ENCODE data around the gene DCUN1D3. TPM values are rescaled to one million over a fixed set of nuclear protein-coding genes. Genes with fewer than 3 reads are reported as not detected.

The DCUN1D3 gene
- total RNA-seq, 1 experiment from 2014 or later: 16.1 TPM

DNA sequence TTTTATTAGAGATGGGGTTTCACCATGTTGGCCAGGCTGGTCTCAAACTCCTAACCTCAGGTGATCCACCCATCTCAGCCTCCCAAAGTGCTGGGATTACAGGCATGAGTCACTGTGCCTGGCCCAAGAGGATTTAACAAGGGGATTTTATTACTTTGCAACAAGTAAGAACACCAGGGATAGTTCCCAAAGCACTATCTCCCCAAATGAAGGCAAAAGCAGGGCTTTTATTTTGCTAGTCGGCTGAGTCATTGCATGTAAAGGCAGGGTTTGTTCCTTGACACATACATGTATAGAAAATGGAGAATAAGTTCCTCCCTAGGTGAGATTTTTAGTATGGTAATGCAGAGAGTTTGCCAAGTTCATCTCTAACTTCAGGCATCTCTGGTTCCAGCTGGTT lies 69.8 kb downstream of the DCUN1D3 start:
- H3K27me3 Mint-ChIP-seq (ENCODE audit: low read depth): no peaks in the 10 kb centered on the region
- no peaks in the 10 kb centered on the region for H3K9me3 Mint-ChIP-seq

More for the DNA sequence above, 69.8 kb downstream of the DCUN1D3 start:
- H3K23me2 ChIP-seq (ENCODE audit: insufficient read length, low read depth, low read length, poor library complexity, severe bottlenecking): no peaks in the 10 kb centered on the region
- H3K4ac ChIP-seq (ENCODE audit: low read depth, low read length): no peak overlapping the region
- no peaks in the 10 kb centered on the region for H4K20me1 ChIP-seq (ENCODE audit: control insufficient read depth, insufficient read depth, insufficient read length)
- H3K27me3 ChIP-seq (ENCODE audit: insufficient read depth, low read length): no peaks in the 10 kb centered on the region
- H2BK120ac ChIP-seq (ENCODE audit: low read depth, low read length, poor library complexity, severe bottlenecking): no peak overlapping the region
- H3K4me1 ChIP-seq (ENCODE audit: insufficient read depth, low read length): no peaks in the 10 kb centered on the region
- H2AK5ac ChIP-seq (ENCODE audit: insufficient read length, low read length): no peak overlapping the region
- no peak overlapping the region for H2BK15ac ChIP-seq (ENCODE audit: low read depth, low read length)
- no peak overlapping the region for H3K23ac ChIP-seq (ENCODE audit: insufficient read length, low read depth, low read length)
- TF ChIP-seq, protein P1, sequence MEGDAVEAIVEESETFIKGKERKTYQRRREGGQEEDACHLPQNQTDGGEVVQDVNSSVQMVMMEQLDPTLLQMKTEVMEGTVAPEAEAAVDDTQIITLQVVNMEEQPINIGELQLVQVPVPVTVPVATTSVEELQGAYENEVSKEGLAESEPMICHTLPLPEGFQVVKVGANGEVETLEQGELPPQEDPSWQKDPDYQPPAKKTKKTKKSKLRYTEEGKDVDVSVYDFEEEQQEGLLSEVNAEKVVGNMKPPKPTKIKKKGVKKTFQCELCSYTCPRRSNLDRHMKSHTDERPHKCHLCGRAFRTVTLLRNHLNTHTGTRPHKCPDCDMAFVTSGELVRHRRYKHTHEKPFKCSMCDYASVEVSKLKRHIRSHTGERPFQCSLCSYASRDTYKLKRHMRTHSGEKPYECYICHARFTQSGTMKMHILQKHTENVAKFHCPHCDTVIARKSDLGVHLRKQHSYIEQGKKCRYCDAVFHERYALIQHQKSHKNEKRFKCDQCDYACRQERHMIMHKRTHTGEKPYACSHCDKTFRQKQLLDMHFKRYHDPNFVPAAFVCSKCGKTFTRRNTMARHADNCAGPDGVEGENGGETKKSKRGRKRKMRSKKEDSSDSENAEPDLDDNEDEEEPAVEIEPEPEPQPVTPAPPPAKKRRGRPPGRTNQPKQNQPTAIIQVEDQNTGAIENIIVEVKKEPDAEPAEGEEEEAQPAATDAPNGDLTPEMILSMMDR (conservative IDR thresholded peaks at IDR 0.05): no peak
- H3K9ac ChIP-seq (ENCODE audit: extremely low read depth, insufficient read length, low read length): no peak overlapping the region
- H3K79me2 ChIP-seq (ENCODE audit: insufficient read depth, low read length): no peaks in the 10 kb centered on the region
- no peak overlapping the region for H3K14ac ChIP-seq (ENCODE audit: insufficient read depth, low read length)
- H3K79me1 ChIP-seq (ENCODE audit: insufficient read depth, low read depth, low read length, poor library complexity, severe bottlenecking): no peaks in the 10 kb centered on the region
- Mint-ChIP-seq H3K4me1 (no peaks in the 10 kb centered on the region), H3K27ac (no peak overlapping the region), H3K36me3 (ENCODE audit: insufficient read depth in 1 of 3, low read depth in 3 of 3) (peaks cover 9 to 37% (median 33%) of the 10 kb centered on the region in 3 experiments; a peak in 6 of 7 replicates), H3K4me3 (no peak overlapping the region)
- no peak overlapping the region for H2BK5ac ChIP-seq (ENCODE audit: insufficient read length, low read length)
- no peak overlapping the region for H4K8ac ChIP-seq (replicated peaks; ENCODE audit: insufficient read length, low read depth, low read length)
- H2BK20ac ChIP-seq (ENCODE audit: low read depth, low read length, poor library complexity, severe bottlenecking): no peak overlapping the region
- WGBS (ENCODE audit: extremely low coverage, insufficient read length, low lambda C conversion rate): no CpG with 5 or more reads among the region's 1 CpG
- no peaks in the 10 kb centered on the region for H3K9me3 ChIP-seq (ENCODE audit: control insufficient read depth, low read depth, low read length)
- no peak for DNase-seq
- no peak overlapping the region for H3K18ac ChIP-seq (ENCODE audit: insufficient read length, low read depth, low read length)
- H3T11ph ChIP-seq (ENCODE audit: low read length): no peak overlapping the region
- H3K27ac ChIP-seq (ENCODE audit: insufficient read length, low read depth, low read length): no peak overlapping the region
- H3K56ac ChIP-seq (ENCODE audit: insufficient read length, low read depth, low read length): no peak overlapping the region
- H2BK12ac ChIP-seq (ENCODE audit: insufficient read length, low read depth, low read length): no peak overlapping the region
- H4K91ac ChIP-seq (ENCODE audit: insufficient read length, low read depth, low read length): no peak overlapping the region
- H4K5ac ChIP-seq (ENCODE audit: insufficient read length, low read depth, low read length): no peak overlapping the region
- no peak overlapping the region for H3K4me2 ChIP-seq (ENCODE audit: insufficient read depth, insufficient read length, low read length)
- no peak overlapping the region for H2AFZ ChIP-seq (ENCODE audit: low read length)
